HG02943 (cell line): ENCODE measurements around the gene VWA5B1.
"Not testable (repeated sequence)": the region's sequence is repeated elsewhere in the genome, so short reads cannot be mapped to it uniquely, and the experiment has no call there.

Experiments used
- ATAC-seq: cut with Tn5 transposase; IDR thresholded peaks from one replicate; pipeline ENCODE4 v1.9.1; 2021; ENCODE audit warnings: mild to moderate bottlenecking, low read depth, moderate library complexity; ENCODE audit not compliant: unreplicated experiment

Gene VWA5B1

GRCh38 chr1:20290624-20291597, at the start of gene VWA5B1:
VWA5B1 (plus strand) TSS chr1:20290875; CDS start chr1:20310602, 19,727 bp downstream.
- ATAC-seq: no peak

- no peak for ATAC-seq
Observed at GRCh38 chr1:20242890-20243479, 47.7 kb upstream of the VWA5B1 start.

- no peak for ATAC-seq
Observed at GRCh38 chr1:20248971-20249612, 41.6 kb upstream of the VWA5B1 start.

GRCh38 chr1:20250340-20250989, 40.2 kb upstream of the VWA5B1 start:
- no peak for ATAC-seq

- ATAC-seq: no peak
Observed at GRCh38 chr1:20252587-20252986, 38.1 kb upstream of the VWA5B1 start.

- ATAC-seq: no peak
Observed at GRCh38 chr1:20255666-20256065, 35.0 kb upstream of the VWA5B1 start.

GRCh38 chr1:20259646-20260045, 31.0 kb upstream of the VWA5B1 start:
- ATAC-seq: no peak

GRCh38 chr1:20261095-20261494, 29.6 kb upstream of the VWA5B1 start:
- ATAC-seq: no peak

GRCh38 chr1:20262810-20263534, 27.7 kb upstream of the VWA5B1 start:
- ATAC-seq: no peak

GRCh38 chr1:20265250-20265649, 25.4 kb upstream of the VWA5B1 start:
- ATAC-seq: no peak

- ATAC-seq: no peak
Observed at GRCh38 chr1:20266141-20266540, 24.5 kb upstream of the VWA5B1 start.

GRCh38 chr1:20266642-20267041, 24.0 kb upstream of the VWA5B1 start:
- ATAC-seq: no peak

- ATAC-seq: no peak
Observed at GRCh38 chr1:20271498-20272400, 18.9 kb upstream of the VWA5B1 start.

- ATAC-seq: not testable (repeated sequence)
Observed at GRCh38 chr1:20273716-20274115, 17.0 kb upstream of the VWA5B1 start.

GRCh38 chr1:20275319-20275925, 15.3 kb upstream of the VWA5B1 start:
- no peak for ATAC-seq

GRCh38 chr1:20276485-20277159, 14.1 kb upstream of the VWA5B1 start:
- ATAC-seq: no peak

GRCh38 chr1:20278692-20279130, 12.0 kb upstream of the VWA5B1 start:
- ATAC-seq: no peak

- no peak for ATAC-seq
Observed at GRCh38 chr1:20279509-20279908, 11.2 kb upstream of the VWA5B1 start.
